GM18498 (cell line): Measurements from ENCODE around the gene AHRR.
A peak's percentile ranks its signal among the peaks of the same experiment; 100 is the strongest.
"Not testable (repeated sequence)": the region's sequence is repeated elsewhere in the genome, so short reads cannot be mapped to it uniquely, and the experiment has no call there.

Experiments used
- ATAC-seq: cut with Tn5 transposase; IDR thresholded peaks from one replicate; pipeline ENCODE4 v1.9.1; 2021; ENCODE audit warnings: mild to moderate bottlenecking, moderate library complexity; ENCODE audit not compliant: unreplicated experiment

AHRR gene

DNA sequence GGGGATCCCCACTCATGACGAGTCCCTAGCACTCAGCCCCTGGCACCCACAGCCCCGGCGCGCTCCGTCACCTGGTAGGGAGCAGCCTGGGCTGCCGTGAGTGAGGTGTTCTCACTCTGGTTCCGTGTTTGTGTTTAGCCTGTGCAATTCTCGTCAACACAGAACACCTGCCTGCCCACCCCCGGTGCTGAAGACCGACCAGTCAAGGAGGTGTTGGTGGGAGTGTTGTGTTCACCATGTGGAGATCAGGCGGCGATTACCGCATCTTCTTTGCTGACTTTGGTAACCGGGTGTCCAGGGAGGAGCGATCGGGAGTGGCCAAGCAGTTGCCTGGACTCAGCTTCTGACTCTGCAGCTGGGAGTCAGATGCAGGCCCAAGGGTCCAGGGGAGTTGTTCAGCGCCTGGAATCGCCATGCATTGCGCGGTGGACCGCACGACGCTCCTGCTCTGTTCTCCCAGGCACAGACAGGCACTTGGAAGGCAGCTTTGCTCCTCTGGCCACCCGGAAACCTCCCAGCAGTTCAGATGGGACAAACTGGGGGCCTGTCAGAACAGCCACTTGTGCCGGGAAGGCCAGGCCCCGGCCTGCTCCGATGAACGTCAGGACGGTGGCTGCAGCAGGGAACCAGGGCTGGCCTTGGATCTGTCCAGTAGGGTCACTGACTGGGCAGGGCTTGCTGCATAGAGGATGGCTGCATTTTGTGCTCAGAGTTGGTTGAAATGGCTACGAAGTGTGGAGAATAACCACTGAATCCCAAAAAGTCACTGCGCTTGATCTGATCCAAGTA is 149.6 kb downstream of the AHRR start:
- no peak for ATAC-seq

DNA sequence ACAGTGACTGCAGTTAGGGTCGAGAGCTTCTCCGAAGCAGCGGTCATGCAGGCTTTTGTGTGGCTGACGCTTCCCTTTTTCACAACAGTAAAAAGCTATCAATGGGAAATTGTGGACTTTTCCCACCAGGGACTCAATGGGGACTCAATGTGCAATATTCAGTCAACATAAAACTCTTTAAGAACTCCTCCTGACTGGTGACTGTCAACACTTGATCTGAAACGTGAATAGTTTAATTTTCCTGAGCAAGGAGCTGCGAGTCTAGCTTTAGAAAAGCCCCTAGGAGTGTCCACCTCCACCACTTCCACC is 150.2 kb downstream of the AHRR start:
- ATAC-seq, result no peak

DNA sequence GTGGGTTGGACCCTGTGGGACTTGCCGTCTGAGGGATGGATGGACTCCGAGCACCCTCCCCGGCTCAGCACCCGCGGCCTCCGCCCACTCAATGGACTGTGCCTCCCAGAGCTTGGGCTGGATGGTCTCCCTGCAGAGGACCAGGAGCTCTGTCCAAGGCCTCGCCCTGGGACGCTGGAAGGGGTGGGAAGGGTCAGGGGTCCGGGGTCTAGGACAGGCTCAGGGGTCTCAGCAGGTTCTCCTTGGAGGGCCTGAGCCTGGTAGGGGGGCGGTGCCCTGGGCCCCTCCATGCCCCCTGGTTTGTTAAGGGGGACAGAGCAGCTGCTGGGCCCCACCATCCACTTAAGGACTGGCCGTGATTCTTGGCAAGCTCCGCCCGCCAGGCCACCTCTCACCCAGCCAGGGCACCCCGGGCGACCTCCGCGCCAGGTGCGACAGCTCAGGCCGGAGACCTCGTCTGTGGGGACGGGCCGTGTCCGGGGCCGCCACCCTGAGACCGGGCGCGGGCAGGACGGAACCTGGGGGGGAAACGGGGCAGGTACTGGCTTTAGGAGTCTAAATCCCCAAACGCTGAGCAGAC is 150.7 kb downstream of the AHRR start:
- peak; percentile 21 for ATAC-seq

DNA sequence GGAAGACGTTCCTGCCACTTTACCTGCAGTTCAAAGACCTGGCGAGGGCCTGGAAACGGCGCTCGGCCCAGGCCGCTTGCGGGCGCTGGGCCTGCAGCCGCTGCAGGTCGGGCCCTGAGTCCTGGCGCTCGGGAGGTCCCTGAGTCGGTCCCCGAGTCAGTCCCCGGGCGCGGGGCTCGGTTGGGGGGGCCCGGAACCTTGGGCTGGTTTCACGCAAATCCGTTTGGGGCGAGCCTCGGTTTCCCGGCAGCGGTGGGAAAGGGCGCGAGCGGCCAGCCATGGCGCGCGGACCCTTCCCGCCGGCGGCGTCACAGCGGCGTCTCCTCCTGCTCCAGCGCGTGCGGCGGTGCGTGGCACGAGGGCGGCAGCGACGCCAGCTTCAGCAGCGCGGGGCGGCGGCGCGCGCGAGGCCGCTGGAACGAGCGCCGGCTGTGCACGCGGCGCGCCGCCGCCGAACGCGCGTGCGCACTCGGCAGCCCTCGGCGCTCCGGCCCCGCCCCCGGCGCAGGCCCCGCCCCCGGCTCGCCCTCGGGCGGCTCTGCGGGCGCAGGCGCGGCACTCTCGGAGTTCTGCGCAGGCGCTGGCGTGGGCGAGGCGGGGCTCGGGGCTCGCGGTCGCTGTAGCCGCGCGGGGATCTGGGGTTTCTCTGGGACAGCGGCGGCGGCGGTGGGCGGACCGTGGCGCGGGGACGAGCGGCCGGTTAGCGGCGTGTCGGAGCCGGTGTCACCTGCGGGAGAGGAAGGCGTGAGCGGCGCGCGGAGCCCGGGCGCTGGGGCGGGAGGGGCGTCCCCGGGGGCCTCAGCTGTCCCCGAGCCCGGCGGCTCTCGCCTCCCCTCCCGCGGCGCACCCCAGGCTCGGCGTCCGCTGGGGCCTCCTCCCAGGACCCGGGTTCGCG is 151.4 kb downstream of the AHRR start:
- ATAC-seq, result peak; percentile 66

DNA sequence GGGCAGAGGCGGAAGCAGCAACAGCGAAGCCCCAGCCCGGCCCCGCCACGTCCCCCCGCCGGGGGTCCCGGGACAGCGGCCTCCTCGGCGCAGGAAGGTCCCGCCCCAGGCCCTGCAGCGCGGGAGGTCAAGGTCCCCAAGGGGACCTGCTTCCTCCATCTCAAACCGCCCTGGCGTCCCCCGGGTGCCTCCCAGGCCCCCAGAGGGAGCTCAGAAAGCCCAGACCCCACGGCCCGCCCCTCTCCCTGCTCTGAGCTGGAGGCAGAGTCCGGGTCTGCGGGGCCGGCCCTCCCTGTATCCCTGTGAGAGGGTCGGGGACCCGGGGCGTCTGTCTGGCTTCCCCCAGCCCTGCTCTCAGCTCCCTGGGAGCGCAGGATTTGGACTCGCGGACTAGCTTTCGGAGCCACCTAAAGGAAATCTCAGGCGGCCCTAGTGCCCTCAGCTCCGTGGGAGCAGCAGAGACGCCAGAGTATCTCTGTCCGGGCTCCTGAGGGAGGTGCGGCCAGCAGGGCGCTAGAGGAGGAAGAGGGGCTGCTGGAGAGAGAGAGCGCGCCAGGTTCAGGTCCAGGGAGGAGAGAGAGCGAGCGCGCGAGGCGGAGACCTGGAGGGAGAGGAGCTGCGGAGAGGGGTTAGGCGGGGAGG is 152.2 kb downstream of the AHRR start:
- peak; percentile 32 for ATAC-seq

DNA sequence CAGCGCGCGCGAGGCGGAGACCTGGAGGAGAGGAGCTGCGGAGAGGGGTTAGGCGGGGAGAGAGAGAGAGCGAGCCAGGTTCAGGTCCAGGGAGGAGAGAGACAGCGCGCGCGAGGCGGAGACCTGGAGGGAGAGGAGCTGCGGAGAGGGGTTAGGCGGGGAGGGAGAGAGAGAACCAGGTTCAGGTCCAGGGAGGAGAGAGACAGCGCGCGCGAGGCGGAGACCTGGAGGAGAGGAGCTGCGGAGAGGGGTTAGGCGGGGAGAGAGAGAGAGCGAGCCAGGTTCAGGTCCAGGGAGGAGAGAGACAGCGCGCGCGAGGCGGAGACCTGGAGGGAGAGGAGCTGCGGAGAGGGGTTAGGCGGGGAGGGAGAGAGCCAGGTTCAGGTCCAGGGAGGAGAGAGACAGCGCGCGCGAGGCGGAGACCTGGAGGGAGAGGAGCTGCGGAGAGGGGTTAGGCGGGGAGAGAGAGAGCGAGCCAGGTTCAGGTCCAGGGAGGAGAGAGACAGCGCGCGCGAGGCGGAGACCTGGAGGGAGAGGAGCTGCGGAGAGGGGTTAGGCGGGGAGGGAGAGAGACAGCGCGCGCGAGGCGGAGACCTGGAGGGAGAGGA is 152.8 kb downstream of the AHRR start:
- ATAC-seq, result not testable (repeated sequence)

DNA sequence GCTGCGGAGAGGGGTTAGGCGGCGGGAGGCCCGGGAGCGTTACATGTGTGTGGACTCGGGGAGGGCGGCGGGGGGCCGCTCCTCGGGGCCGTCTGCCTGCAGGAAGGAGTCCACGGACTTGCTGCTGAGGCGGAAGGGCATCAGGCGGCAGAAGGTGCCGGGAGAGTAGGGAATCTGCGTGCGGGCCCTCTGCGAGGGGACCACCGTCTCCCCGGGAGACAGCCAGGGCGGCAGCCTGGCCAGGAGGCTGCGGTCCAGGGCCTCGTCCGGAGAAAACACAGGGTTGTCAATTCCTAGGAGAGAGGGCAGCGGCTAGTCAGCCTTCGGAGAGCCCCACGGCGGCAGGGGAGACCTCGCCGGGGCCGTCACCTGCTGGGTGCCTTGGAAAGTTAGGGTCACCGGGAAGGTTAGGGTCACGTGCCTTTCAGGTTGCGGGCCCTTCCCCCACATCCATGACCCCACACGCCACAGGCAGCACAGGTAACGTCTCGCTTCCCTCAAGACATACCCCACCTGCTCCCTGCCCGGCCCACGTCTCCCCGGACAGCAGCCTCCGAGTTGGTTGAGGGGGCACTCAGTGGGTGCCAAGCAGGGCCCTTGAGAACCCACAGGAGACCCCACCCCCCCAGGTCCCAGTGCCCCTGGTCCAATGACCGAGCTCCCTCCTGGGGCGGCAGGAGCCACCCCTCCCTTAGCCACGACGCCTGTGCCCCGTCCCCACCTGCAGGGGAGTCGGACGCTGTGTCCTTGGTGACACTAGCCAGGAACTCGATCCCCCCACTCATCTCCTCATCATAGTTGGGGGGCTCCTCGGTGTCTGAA is 153.5 kb downstream of the AHRR start:
- ATAC-seq, result no peak

DNA sequence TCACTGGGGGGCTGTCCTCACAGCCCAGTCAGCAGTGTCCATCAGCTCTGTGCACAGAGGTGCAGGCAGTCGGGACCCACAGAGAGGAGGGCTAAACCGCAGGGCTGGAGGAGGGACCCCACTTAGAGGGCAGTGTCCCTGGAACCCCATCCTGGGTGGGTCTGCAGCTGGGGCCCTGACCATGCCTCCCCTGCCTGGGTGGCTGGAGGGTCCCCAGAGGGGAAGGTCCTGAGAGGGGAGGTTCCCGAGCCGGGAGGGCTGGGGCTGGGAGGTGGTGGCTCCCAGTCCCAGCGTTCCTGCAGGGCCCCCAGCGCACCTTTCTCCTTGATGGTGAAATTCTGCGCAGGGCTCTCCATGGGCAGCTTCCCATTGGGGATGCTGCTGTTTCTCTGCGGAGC is 154.2 kb downstream of the AHRR start:
- ATAC-seq, result no peak

DNA sequence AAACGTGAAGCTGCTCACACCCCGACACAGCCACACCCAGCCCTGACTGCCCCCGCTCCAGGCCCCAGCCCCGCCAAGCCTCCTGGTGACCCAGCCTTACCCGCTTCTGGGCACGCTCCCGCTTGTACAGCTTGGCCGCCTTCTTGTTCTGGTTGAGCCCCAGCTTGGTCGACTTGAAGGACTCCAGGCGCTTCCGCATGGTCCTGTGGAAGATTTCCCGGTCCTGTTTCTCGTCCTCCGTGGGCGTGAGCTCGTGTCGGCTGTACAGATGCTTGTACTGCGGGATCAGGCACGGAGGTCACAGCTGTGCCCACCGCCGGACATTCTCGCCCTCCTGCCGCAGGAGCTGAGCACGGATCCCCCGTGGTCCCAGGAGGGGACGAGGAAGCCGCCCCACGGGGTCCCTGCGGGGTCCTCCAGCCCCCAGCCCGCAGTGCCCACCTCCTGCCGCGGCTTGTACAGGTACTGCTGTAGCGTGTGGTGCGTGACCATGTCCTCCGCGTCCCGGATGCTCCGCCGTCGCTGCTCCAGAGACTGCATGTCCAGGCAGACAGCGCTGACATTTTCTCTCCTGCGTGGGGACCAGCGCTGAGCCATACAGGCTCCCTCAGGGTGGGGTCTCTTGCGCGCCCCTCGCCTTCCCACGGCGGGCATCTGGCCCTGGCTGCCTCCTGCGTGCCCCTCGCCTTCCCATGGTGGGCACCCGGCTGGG is 154.7 kb downstream of the AHRR start:
- ATAC-seq, result no peak

DNA sequence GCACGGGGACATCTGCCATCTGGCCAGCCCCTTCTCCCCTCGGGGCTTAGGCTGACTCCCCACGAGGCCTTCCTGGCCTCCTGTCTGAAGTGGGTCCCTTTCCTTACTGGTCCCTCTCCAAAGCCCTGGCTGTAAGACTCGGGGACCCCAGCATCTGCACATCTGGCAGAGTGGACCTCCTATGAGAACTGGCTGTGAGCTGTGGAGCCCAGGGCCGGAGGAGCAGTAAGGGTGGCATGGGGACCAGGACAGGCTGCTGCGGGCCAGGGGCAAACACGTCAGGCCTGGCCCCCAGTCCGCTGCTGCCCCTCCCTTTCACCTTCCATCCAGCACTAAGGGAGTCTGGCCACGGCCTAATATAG is 155.3 kb downstream of the AHRR start:
- no peak for ATAC-seq

DNA sequence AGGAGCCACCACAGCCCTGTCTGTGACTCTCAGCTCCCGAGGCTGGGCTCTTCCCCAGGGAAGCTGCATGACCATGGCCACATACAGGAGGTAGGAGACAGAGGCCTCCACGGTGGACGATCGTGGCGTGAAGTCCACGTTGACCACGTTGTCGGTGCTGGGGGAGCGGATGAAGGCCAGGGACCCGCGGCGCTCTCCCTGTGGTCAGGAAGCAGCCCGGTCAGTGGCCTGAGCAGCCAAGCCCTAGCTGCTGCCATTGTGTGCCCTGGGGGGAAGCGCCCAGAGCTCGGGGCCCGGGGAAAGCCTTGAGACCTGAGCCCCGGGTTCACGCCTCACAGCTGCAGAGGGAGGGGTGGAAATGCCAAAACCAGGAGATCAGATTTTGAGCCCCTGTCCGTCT is 155.7 kb downstream of the AHRR start:
- no peak for ATAC-seq

DNA sequence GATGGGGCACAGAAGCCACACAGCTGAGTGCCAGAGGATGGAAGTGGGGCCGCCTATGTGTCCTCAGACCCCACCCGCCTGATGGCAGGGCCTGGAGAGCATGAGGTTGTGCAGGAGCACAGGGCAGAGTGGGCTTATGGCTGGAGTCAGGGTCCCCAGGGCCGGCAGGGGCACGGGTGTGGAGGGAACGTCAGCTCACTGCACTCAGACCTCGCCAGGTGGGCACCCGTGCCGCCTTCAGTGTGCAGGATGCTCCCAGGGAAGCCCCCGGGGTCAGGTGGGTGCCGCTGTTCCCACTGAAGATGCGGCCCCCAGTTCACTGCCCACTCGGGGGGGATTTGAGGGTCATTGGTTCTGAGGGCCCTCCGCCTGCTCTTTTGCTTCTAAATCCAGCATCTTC is 156.4 kb downstream of the AHRR start:
- ATAC-seq, result no peak

DNA sequence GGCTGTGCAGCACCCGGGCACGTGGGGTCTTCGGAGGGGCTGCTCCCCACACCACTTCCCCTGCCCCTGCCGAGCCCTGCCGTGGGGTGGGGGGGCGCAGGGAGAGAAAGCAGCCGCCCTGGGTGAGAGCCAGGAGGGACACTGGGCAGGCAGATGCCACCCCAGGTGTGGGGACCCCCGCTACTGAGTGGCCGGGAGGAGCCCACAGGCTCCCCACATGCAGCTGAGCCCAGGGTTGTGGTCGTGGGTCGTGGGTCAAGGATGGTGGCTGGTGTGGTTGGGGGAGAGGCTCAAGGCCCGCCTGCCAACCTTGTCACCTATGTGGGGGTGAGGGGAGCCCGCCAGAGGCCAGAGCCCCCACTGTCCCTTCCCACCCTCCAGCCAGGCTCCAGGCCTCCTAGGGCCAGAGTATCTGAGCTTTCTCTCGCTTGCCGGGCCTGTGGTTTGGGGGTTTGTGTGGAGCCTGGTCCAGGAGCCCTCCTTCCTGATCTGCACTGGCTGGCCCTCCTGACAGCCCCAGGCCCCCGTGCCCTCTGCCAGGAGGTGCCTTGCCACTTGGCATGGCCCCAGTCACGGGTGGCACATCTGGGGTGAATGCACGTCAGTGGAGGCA is 157.0 kb downstream of the AHRR start:
- ATAC-seq, result no peak

DNA sequence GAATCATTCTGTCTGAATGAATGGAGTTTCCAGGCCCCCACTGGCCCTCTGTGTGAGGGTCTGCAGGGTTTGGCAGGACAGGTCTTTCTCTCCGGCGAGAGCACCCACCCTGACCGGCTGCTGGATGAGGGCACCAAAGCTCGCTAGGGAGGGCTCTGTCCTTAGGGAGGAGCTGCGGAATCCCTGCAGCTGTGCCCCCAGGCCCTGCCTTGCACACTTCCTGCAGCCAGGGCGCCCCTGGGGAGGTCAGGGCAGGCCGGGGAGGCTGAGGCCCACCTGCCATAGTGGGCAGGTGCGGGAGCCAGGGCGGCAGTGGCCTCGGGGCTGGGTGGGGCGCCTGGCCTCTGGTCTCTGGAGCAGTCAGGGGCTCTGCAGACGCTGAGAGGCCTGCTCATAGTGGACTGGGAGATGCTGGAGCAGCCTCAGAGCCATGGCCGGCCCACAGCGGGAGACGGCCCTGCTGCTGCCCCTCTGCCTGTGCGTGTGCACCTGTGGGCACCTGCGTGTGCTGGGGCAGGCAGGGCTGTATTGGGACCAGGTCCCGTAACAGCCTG is 157.5 kb downstream of the AHRR start:
- no peak for ATAC-seq

DNA sequence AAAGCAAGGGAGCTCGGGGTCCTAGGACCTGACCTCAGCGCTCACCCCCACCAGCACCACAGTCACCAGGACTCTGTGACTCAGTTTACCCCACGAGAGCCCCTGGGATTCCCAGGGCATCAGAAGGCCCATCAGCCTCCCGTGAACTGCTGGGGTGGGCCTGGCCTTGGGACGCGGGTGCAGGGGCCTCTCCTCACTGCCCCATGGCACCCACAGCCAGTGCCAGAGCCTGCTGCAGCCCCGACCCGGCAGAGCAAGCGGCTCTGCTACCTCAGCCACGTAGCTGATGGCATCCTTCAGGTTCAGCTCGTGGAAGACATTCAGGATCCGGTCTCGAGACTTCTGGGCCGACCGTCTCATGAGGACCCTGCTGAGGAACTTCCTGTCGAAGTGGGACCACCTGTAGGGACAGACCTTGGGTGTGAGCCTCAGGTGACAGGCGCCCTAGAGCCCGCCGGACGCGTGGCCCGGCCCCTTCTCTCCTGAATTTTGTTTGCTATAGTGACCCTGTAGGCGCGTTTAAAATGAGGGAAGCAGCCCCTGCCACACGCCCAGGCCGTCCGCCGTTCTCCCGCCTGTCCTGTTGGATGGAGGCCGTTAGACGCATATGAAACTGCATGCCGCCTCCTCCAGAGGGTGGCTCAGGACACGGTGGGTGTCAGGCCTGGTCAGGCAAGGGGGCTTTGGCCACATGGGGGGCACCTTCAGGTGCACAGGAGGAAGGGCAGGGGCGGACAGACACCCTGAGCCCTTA is 158.2 kb downstream of the AHRR start:
- no peak for ATAC-seq

DNA sequence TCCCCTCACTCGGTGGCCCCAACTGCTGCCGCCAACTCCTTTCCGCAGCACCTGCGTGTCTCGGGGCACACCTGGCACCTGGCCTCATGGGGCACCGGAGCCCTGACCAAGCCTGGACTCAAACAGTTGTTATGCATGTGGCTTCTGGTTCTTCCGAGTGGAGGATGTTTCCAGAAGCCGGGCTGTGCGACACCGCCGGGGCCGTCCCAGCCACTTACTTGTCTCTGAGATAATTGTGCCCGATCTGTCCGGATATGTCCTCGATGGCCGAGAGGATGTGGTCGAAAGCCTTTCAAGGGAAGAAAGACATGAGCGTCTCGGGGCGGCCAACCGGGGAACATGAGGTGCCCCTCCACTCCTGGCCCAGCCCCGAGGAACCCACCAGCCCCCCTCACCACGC is 159.8 kb downstream of the AHRR start:
- ATAC-seq, result no peak

DNA sequence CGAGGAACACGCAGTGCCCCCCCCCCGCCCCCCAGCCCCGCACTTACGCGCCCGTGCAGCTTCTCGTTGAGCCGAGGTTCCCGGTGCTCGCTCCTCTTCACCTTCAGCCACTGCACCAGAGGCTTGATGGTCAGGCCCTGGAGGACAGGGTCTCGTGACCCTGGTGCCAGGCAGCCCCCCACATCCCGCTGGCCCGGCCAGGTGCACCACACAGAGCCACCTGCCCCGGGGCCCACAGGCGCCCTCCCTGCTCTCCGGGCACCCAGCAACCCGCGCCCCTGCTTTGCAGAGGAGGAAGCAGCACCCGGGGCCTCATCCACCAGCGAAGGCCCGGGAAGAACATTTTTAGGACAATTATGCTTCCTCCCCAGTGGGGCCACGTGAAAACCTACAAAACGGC is 160.5 kb downstream of the AHRR start:
- no peak for ATAC-seq

DNA sequence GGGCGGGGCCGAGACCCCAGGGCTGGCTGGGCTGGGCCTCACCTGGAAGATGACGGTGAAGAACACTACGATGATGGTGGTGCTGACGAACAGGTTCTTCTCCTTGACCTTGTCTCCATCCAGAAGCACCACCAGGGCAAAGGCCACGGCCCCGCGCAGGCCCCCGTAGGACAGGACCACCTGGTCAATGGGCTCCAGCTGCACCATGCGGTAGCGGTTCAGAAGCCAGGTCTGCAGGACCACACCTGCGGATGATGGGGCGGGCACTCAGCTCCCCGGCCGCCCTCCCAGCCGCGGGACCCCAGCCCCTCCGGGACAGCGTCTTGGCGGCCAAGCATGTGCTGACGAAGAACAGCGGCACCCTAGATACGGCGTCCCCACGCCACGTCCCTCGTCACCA is 161.0 kb downstream of the AHRR start:
- ATAC-seq, result no peak
